Heart left ventricle (tissue), 16 donors: ENCODE measurements around the gene ZMAT5. TPM values are rescaled to one million over a fixed set of nuclear protein-coding genes. Genes with fewer than 3 reads are reported as not detected.

ENCODE experiments used
- ATAC-seq, 4 donors: fragments of 200-7000 bp; cut with Tn5 transposase; one replicate each; pipeline ENCODE4 v1.9.1; 2020 to 2022; ENCODE audit warnings: moderate library complexity in 4 of 4, mild to moderate bottlenecking in 3 of 4, moderate number of reproducible peaks in 1 of 4
- DNase-seq, 5 donors: peaks; one replicate each; pipeline ENCODE4 v3.0.0-alpha.2; 2020
- H3K27ac ChIP-seq, 12 donors: fragments of 200-600 bp; sonication (generic) in 4 of 12; one replicate each; pipeline versions ENCODE4 v1.5.0 to v1.8.0; 2016 to 2022; ENCODE audit warnings: mild to moderate bottlenecking in 2 of 12
- H3K27me3 ChIP-seq, 9 donors: fragments of 200-600 bp; sonication (generic) in 2 of 9; one replicate each; pipeline versions ENCODE4 v1.5.1 to v1.8.0; 2016 to 2022; ENCODE audit warnings: mild to moderate bottlenecking in 3 of 9
- H3K36me3 ChIP-seq, 9 donors: fragments of 200-600 bp; sonication (generic) in 2 of 9; one replicate each; pipeline versions ENCODE4 v1.5.0 to v1.8.0; 2018 to 2022; ENCODE audit warnings: mild to moderate bottlenecking in 2 of 9
- H3K4me1 ChIP-seq, 12 donors: fragments of 200-600 bp; sonication (generic) in 4 of 12; one replicate each; pipeline versions ENCODE4 v1.5.0 to v1.8.0; 2016 to 2022; ENCODE audit warnings: mild to moderate bottlenecking in 3 of 12
- H3K4me3 ChIP-seq, 12 donors: fragments of 200-600 bp; sonication (generic) in 4 of 12; one replicate each; pipeline versions ENCODE4 v1.5.0 to v1.8.0; 2017 to 2022; ENCODE audit warnings: mild to moderate bottlenecking in 9 of 12, moderate library complexity in 4 of 12
- H3K9me3 ChIP-seq, 12 donors: fragments of 200-600 bp; sonication (generic) in 4 of 12; one replicate each; pipeline versions ENCODE4 v1.5.0 to v1.8.0; 2016 to 2022; ENCODE audit warnings: mild to moderate bottlenecking in 1 of 12
- POLR2A ChIP-seq, 2 donors: fragments of 450-650 bp; IDR thresholded peaks; one replicate each; pipeline ENCODE4 v1.6.1; 2017; ENCODE audit warnings: antibody characterized with exemption in 2 of 2, mild to moderate bottlenecking in 2 of 2, moderate library complexity in 2 of 2
- WGBS, 4 donors: extraction: QIAGEN DNeasy Blood & Tissue Kit in 2 of 4; methylation state at CpG; one replicate each; pipeline versions ENCODE4 v1.1.5 to v1.1.7; 2013 to 2018; 5-methylcytosine and 5-hydroxymethylcytosine counted together
- intact Hi-C, 10 donors: fragments of 100-400 bp; cut with DNase I; formaldehyde crosslinking; loops; one replicate each; pipeline versions ENCODE4 v1.11.1 to v1.14.2; 2022
- polyA plus RNA-seq, 2 donors: library from polyadenylated mRNA; stranded (reverse); fragments of 200-250 nt; gene quantifications; one replicate each; pipeline ENCODE4 v1.2.3, GENCODE V29; 2013
- total RNA-seq, 9 donors: library from RNA; depleted of rRNA in 2 of 9; stranded (reverse); fragments of >200 nt in 2 of 9; fragmentation: NEBNext Ultra II Directional in 3 of 9; extraction: Animal tissue kit (Norgen Biotek cat#: 25700) in 3 of 9; gene quantifications; one replicate each; pipeline versions ENCODE4 v1.1.0 to v1.2.4, GENCODE V29; 2016 to 2023
- TF ChIP-seq, protein P1 (sequence below), 12 donors: fragments of 200-600 bp; sonication (generic) in 4 of 12; IDR thresholded peaks; one replicate each; pipeline versions ENCODE4 v1.5.0 to v1.8.0; 2018 to 2022; ENCODE audit warnings: antibody characterized with exemption in 12 of 12, mild to moderate bottlenecking in 5 of 12
- donor health status: ischemic (EF 13 %, LVEDD 7.1; RV severe dilation, severe dysfunction).
- donor health status: healthy with polysubstance abuse.
- donor health status: DM: no; HTN: yes; CAD: no.
- donor health status: DM: no; HTN: no; CAD: no.
- donor health status: ischemic (EF 25% LVEDD 6.9; RV normal size, moderate dysfunction).
- donor health status: ischemic (EF 25% LVEDD 5.7; RV mildly dilated, moderate dysfunction).
- donor health status: healthy.
- donor health status: DM: yes; HTN: yes; CAD: no.
- donor health status: ischemic (EF 35%, LVEDD 5.7; RV mildly dilated, moderate dysfunction).
- donor health status: nonischemic (EF 11% LVEDD 7.7; RV severe dilation, severe dysfunction).
- donor health status: DM: yes; HTN: yes; CAD: no.
- donor health status: PGD.
- donor health status: ischemic (EF 29% LVEDD 5.4; RV normal size, mild dysfunction).
- donor health status: nonischemic (EF 23%, LVEDD 6.1; RV moderate dilation, normal function).

The ZMAT5 gene
- total and polyA plus RNA-seq, 11 donors = 19.4 to 37.2 (median 22.7) TPM

DNA sequence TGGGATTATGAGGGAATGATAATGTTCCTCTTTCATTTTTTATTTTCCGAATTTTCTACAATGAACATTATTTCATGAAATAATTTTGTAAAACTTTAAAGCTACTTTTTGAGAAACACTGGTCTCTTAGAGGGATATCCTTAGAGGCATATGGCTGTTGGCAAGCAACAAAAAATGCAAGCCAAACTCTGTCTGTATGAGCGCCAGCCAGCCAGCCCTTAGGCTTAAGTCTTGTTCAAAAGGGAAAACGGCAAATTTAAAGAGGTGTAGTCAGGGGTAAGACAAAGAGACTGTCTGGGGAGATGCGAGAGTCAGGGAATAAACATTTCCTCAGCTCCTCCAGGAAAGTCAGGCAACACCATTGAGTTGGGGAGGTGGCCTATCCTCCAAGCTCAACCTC, 48.8 kb upstream of the ZMAT5 start:
- Histone ChIP-seq H3K27ac (peak overlapping the region in 9 of 12 donors; percentile 9 to 73 (median 48)), H3K4me3 (no peak overlapping the region), H3K36me3 (peaks cover 3 to 94% (median 74%) of the 10 kb centered on the region in 9 donors), H3K4me1 (peaks cover 0 to 32% (median 21%) of the 10 kb centered on the region in 12 donors), H3K27me3 (no peaks in the 10 kb centered on the region), H3K9me3 (no peaks in the 10 kb centered on the region)
- WGBS, 4 donors = 59 to 84% (median 74%) methylated on average over 4 of the region's 4 CpGs
- intact Hi-C loops = loop anchor here in 1 of 10 donors (5.0 kb wide), 1 partner anchor 33 kb away; no protein-coding TSS in a partner anchor
- peak in 1 of 4 donors; percentile 11 for ATAC-seq
- DNase-seq = no peak
- TF ChIP-seq, protein P1, sequence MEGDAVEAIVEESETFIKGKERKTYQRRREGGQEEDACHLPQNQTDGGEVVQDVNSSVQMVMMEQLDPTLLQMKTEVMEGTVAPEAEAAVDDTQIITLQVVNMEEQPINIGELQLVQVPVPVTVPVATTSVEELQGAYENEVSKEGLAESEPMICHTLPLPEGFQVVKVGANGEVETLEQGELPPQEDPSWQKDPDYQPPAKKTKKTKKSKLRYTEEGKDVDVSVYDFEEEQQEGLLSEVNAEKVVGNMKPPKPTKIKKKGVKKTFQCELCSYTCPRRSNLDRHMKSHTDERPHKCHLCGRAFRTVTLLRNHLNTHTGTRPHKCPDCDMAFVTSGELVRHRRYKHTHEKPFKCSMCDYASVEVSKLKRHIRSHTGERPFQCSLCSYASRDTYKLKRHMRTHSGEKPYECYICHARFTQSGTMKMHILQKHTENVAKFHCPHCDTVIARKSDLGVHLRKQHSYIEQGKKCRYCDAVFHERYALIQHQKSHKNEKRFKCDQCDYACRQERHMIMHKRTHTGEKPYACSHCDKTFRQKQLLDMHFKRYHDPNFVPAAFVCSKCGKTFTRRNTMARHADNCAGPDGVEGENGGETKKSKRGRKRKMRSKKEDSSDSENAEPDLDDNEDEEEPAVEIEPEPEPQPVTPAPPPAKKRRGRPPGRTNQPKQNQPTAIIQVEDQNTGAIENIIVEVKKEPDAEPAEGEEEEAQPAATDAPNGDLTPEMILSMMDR (IDR thresholded peaks at IDR 0.05) = no peak
- no peak for TF ChIP-seq POLR2A (IDR thresholded peaks at IDR 0.05)

DNA sequence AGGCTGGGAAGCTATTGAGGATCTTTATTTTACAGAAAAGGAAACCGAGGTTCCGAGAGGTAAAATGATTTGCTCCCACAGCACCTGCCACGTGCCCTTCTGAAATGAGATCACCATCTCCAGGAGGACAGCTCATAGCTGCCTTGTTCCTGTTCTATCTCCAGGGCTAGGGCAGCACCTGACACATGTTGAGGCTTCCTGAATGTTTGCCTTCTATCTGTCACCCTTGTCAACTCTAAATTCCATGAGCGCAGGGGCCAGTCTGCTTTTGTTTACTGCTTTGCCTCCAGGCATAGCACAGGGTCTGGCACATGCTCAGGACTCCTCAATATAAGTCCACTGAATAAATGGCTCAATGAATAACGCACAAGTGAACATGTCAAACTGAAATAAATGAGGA, 47.2 kb upstream of the ZMAT5 start:
- peaks cover 0 to 32% (median 21%) of the 10 kb centered on the region in 12 donors for H3K4me1 ChIP-seq
- peak in 3 of 4 donors; percentile 3 to 30 (median 29) for ATAC-seq
- no peak overlapping the region for H3K27ac ChIP-seq
- no peaks in the 10 kb centered on the region for H3K27me3 ChIP-seq
- no peak overlapping the region for H3K4me3 ChIP-seq
- TF ChIP-seq POLR2A (IDR thresholded peaks at IDR 0.05) = no peak
- TF ChIP-seq, protein P1 (IDR thresholded peaks at IDR 0.05) = no peak
- DNase-seq = no peak
- intact Hi-C loops = no loop called here
- peaks cover 3 to 94% (median 75%) of the 10 kb centered on the region in 9 donors for H3K36me3 ChIP-seq
- 75 to 96% (median 84%) methylated on average over 5 of the region's 5 CpGs for WGBS, 4 donors
- H3K9me3 ChIP-seq = no peaks in the 10 kb centered on the region

DNA sequence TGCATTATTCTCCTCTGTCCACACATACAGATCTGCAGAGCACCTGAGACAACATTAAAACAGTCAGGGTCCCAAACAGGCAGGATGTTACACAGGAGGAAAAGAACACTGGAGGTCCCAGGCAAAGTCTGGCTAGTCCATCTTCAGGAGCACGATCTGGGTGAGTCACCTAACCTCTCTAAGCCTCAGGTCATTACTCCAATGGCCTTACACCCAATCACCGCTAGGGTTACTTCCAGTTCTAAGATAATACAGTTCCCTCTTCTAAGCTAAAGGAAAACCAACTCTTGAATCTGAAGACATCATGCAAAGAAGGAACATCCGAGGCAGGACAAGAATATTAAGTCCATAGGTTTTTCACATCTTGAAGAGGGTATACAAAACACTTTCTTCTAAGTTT, 46.8 kb upstream of the ZMAT5 start:
- no peaks in the 10 kb centered on the region for H3K27me3 ChIP-seq
- no peaks in the 10 kb centered on the region for H3K9me3 ChIP-seq
- 78 to 92% (median 91%) methylated on average over 3 of the region's 3 CpGs for WGBS, 4 donors
- peaks cover 0 to 30% (median 20%) of the 10 kb centered on the region in 12 donors for H3K4me1 ChIP-seq
- no peak overlapping the region for H3K27ac ChIP-seq
- H3K36me3 ChIP-seq = peaks cover 3 to 93% (median 79%) of the 10 kb centered on the region in 9 donors
- no peak overlapping the region for H3K4me3 ChIP-seq
- ATAC-seq (no peak), DNase-seq (no peak)
- intact Hi-C loops = no loop called here
- TF ChIP-seq, protein P1 (IDR thresholded peaks at IDR 0.05) = no peak
- TF ChIP-seq POLR2A (IDR thresholded peaks at IDR 0.05) = no peak

DNA sequence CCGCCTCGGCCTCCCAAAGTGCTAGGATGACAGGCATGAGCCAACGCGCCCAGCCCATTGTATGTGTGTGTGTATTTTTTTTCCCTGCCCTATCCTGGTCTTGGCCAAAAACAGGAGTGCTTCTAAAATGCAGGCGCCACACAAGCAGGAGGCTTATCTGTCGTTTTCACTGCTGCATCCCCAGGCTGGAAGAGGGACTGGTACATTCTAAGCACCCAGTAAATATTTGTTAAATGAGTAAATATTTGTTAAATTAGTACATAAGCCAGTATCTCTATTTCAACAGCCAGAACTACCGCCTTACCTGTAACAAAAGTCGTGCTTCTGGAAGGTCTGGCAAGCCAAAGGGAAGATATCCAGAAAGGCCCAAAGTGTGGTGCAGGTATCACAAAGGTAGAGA, 46.3 kb upstream of the ZMAT5 start:
- Histone ChIP-seq H3K4me3 (no peak overlapping the region), H3K4me1 (peaks cover 0 to 28% (median 20%) of the 10 kb centered on the region in 12 donors), H3K9me3 (no peaks in the 10 kb centered on the region), H3K36me3 (peaks cover 3 to 95% (median 84%) of the 10 kb centered on the region in 9 donors), H3K27ac (no peak overlapping the region), H3K27me3 (no peaks in the 10 kb centered on the region)
- ATAC-seq = no peak
- no peak for DNase-seq
- 89 to 98% (median 96%) methylated on average over 8 of the region's 8 CpGs for WGBS, 4 donors
- intact Hi-C loops = no loop called here
- no peak for TF ChIP-seq POLR2A (IDR thresholded peaks at IDR 0.05)
- TF ChIP-seq, protein P1 (IDR thresholded peaks at IDR 0.05) = no peak
